Karpas-422 (cell line): Measurements from ENCODE around the gene IRF2. TPM values are rescaled to one million over a fixed set of nuclear protein-coding genes. Genes with fewer than 3 reads are reported as not detected.

Experiments used
- DNase-seq: peaks from one replicate; pipeline ENCODE4 v3.0.0-alpha.2; 2015
- H2AFZ ChIP-seq: fragments of 200-600 bp; sonication (generic); 2 replicates; pipeline ENCODE4 v1.6.1; 2014; ENCODE audit warnings: antibody characterized with exemption, low read length, mixed read lengths
- H3K27ac ChIP-seq: fragments of 200-600 bp; sonication (generic); 2 replicates; pipeline ENCODE4 v1.5.1; 2014; ENCODE audit warnings: mild to moderate bottlenecking, low read length, moderate library complexity
- H3K27me3 ChIP-seq: fragments of 200-600 bp; sonication (generic); 2 replicates; pipeline ENCODE4 v1.6.1; 2014; ENCODE audit warnings: low read length, mixed read lengths
- H3K36me3 ChIP-seq: fragments of 200-600 bp; sonication (generic); 2 replicates; pipeline ENCODE4 v1.6.1; 2014; ENCODE audit warnings: low read length, mixed read lengths; ENCODE audit not compliant: insufficient read depth
- H3K4me1 ChIP-seq: fragments of 200-600 bp; sonication (generic); 2 replicates; pipeline ENCODE4 v1.6.1; 2014; ENCODE audit warnings: mild to moderate bottlenecking, low read length, mixed read lengths
- H3K4me2 ChIP-seq: fragments of 200-600 bp; sonication (generic); 2 replicates; pipeline ENCODE4 v1.6.1; 2014; ENCODE audit warnings: low read length, low read depth, mild to moderate bottlenecking; ENCODE audit not compliant: poor library complexity, severe bottlenecking
- H3K4me3 ChIP-seq: fragments of 200-600 bp; sonication (generic); 2 replicates; pipeline ENCODE4 v1.5.1; 2014; ENCODE audit warnings: mild to moderate bottlenecking, antibody characterized with exemption, low read length, mixed read lengths
- H3K79me2 ChIP-seq: fragments of 200-600 bp; sonication (generic); 2 replicates; pipeline ENCODE4 v1.6.1; 2014; ENCODE audit warnings: mild to moderate bottlenecking, low read length, mixed read lengths
- H3K9ac ChIP-seq: fragments of 200-600 bp; sonication (generic); 2 replicates; pipeline ENCODE4 v1.6.0; 2014; ENCODE audit warnings: low read length
- H3K9me2 ChIP-seq: fragments of 200-600 bp; sonication (generic), shearing (Covaris generic); replicated peaks from 2 replicates; pipeline ENCODE4 v1.6.0; 2014; ENCODE audit warnings: mild to moderate bottlenecking, low read length, moderate library complexity; ENCODE audit not compliant: insufficient read depth
- H3K9me3 ChIP-seq: fragments of 300-700, 200-600 bp; sonication (generic); 2 replicates; pipeline ENCODE4 v1.6.1; 2014; ENCODE audit warnings: low read length, mixed read lengths
- H4K20me1 ChIP-seq: fragments of 200-600 bp; sonication (generic); 2 replicates; pipeline ENCODE4 v1.6.1; 2014; ENCODE audit warnings: mild to moderate bottlenecking, antibody characterized with exemption, low read length, low read depth; ENCODE audit not compliant: insufficient read depth
- total RNA-seq: library from RNA; depleted of rRNA; stranded (reverse); fragments of >200 nt; shearing (Covaris generic); gene quantifications from 2 replicates; pipeline ENCODE4 v1.2.3, GENCODE V29; 2014; ENCODE audit warnings: low replicate concordance

IRF2 gene
- total RNA-seq, 1 experiment from 2014 or later = 35.5 TPM

GRCh38 chr4:184351560-184352451 lies 122.5 kb downstream of the IRF2 start:
- no peak overlapping the region for H3K4me3 ChIP-seq
- H3K9me3 ChIP-seq = no peaks in the 10 kb centered on the region
- peaks cover 36% of the 10 kb centered on the region for H3K4me1 ChIP-seq
- H3K27ac ChIP-seq = no peak overlapping the region
- H3K27me3 ChIP-seq = no peaks in the 10 kb centered on the region
- H3K36me3 ChIP-seq = no peaks in the 10 kb centered on the region
- no peaks in the 10 kb centered on the region for H4K20me1 ChIP-seq
- no peaks in the 10 kb centered on the region for H3K79me2 ChIP-seq
- DNase-seq = no peak
- H3K9ac ChIP-seq = no peak overlapping the region
- H3K4me2 ChIP-seq = no peak overlapping the region
- H2AFZ ChIP-seq = no peak overlapping the region
- H3K9me2 ChIP-seq = no peaks in the 10 kb centered on the region

GRCh38 chr4:184350964-184351363 lies 123.4 kb downstream of the IRF2 start:
- Histone ChIP-seq H3K27me3 (no peaks in the 10 kb centered on the region), H3K4me1 (peaks cover 40% of the 10 kb centered on the region), H3K27ac (no peak overlapping the region), H3K4me3 (no peak overlapping the region), H3K79me2 (no peaks in the 10 kb centered on the region), H3K9me2 (no peaks in the 10 kb centered on the region), H3K4me2 (no peak overlapping the region), H3K9ac (no peak overlapping the region), H3K36me3 (no peaks in the 10 kb centered on the region), H2AFZ (no peak overlapping the region), H3K9me3 (no peaks in the 10 kb centered on the region), H4K20me1 (no peaks in the 10 kb centered on the region)
- no peak for DNase-seq

GRCh38 chr4:184350213-184350817 lies 124.0 kb downstream of the IRF2 start:
- no peak for DNase-seq

GRCh38 chr4:184349283-184350039 lies 124.9 kb downstream of the IRF2 start:
- no peaks in the 10 kb centered on the region for H3K27me3 ChIP-seq
- H3K27ac ChIP-seq = no peak overlapping the region
- H3K9me2 ChIP-seq = no peaks in the 10 kb centered on the region
- H3K9ac ChIP-seq = no peak overlapping the region
- no peak overlapping the region for H3K4me3 ChIP-seq
- peaks cover 47% of the 10 kb centered on the region for H3K4me1 ChIP-seq
- no peaks in the 10 kb centered on the region for H3K79me2 ChIP-seq
- H2AFZ ChIP-seq = no peak overlapping the region
- no peaks in the 10 kb centered on the region for H3K9me3 ChIP-seq
- no peak overlapping the region for H3K4me2 ChIP-seq
- DNase-seq = no peak
- no peaks in the 10 kb centered on the region for H4K20me1 ChIP-seq
- H3K36me3 ChIP-seq = no peaks in the 10 kb centered on the region

More at GRCh38 chr4:184350213-184350817, 124.0 kb downstream of the IRF2 start:
- Histone ChIP-seq H2AFZ (no peak overlapping the region), H3K4me1 (peaks cover 44% of the 10 kb centered on the region), H3K9ac (no peak overlapping the region), H3K4me3 (no peak overlapping the region), H3K27ac (no peak overlapping the region), H3K36me3 (no peaks in the 10 kb centered on the region), H3K79me2 (no peaks in the 10 kb centered on the region), H3K9me3 (no peaks in the 10 kb centered on the region), H4K20me1 (no peaks in the 10 kb centered on the region), H3K9me2 (no peaks in the 10 kb centered on the region), H3K4me2 (no peak overlapping the region), H3K27me3 (no peaks in the 10 kb centered on the region)

GRCh38 chr4:184348311-184349233 lies 125.8 kb downstream of the IRF2 start:
- no peaks in the 10 kb centered on the region for H3K9me2 ChIP-seq
- H3K9ac ChIP-seq = peak overlapping the region; percentile 58
- no peaks in the 10 kb centered on the region for H3K27me3 ChIP-seq
- peak overlapping the region; percentile 79 for H3K4me2 ChIP-seq
- DNase-seq = no peak
- H3K4me1 ChIP-seq = peaks cover 56% of the 10 kb centered on the region
- peak overlapping the region; percentile 93 for H3K27ac ChIP-seq
- H3K36me3 ChIP-seq = no peaks in the 10 kb centered on the region
- H4K20me1 ChIP-seq = no peaks in the 10 kb centered on the region
- H3K9me3 ChIP-seq = no peaks in the 10 kb centered on the region
- no peak overlapping the region for H2AFZ ChIP-seq
- H3K4me3 ChIP-seq = peak overlapping the region; percentile 58
- no peaks in the 10 kb centered on the region for H3K79me2 ChIP-seq

- DNase-seq = peak; percentile 89
- Histone ChIP-seq H3K9me3 (no peaks in the 10 kb centered on the region), H3K79me2 (no peaks in the 10 kb centered on the region), H3K36me3 (no peaks in the 10 kb centered on the region), H3K4me3 (peak overlapping the region; percentile 58), H3K4me1 (peaks cover 62% of the 10 kb centered on the region), H3K9me2 (no peaks in the 10 kb centered on the region), H3K9ac (peak overlapping the region; percentile 58), H3K4me2 (peak overlapping the region; percentile 79), H3K27ac (peak overlapping the region; percentile 93), H3K27me3 (no peaks in the 10 kb centered on the region), H2AFZ (no peak overlapping the region), H4K20me1 (no peaks in the 10 kb centered on the region)
Measured at GRCh38 chr4:184347251-184348239, 126.8 kb downstream of the IRF2 start.

GRCh38 chr4:184346682-184347081 lies 127.7 kb downstream of the IRF2 start:
- no peaks in the 10 kb centered on the region for H3K79me2 ChIP-seq
- no peaks in the 10 kb centered on the region for H3K27me3 ChIP-seq
- peak overlapping the region; percentile 93 for H3K27ac ChIP-seq
- H3K36me3 ChIP-seq = no peaks in the 10 kb centered on the region
- H3K9me2 ChIP-seq = no peaks in the 10 kb centered on the region
- peak overlapping the region; percentile 55 for H3K9ac ChIP-seq
- H3K9me3 ChIP-seq = no peaks in the 10 kb centered on the region
- DNase-seq = no peak
- no peak overlapping the region for H2AFZ ChIP-seq
- H3K4me2 ChIP-seq = peak overlapping the region; percentile 79
- no peaks in the 10 kb centered on the region for H4K20me1 ChIP-seq
- peak overlapping the region; percentile 31; the same call in 1 of the 2 replicates for H3K4me3 ChIP-seq
- H3K4me1 ChIP-seq = peaks cover 68% of the 10 kb centered on the region
